H1 (cell line): ENCODE results near the gene KRTAP12-2. TPM values are rescaled to one million over a fixed set of nuclear protein-coding genes. Genes with fewer than 3 reads are reported as not detected.

Experiments
- CTCF ChIA-PET: fragments of 300-600 bp; sonication (Branson Sonifier 250); formaldehyde crosslinking; loops from one replicate; lab custom pipeline; 2021; ENCODE audit not compliant: partially characterized antibody; lab: Charles Lee
- POLR2A ChIA-PET: fragments of 300-600 bp; sonication (Branson Sonifier 250); formaldehyde crosslinking; loops from one replicate; lab custom pipeline; 2021; ENCODE audit warnings: inconsistent platforms; ENCODE audit not compliant: partially characterized antibody; lab: Charles Lee
- DNase-seq, 2 experiments: peaks; one replicate each; pipeline versions ENCODE4 v3.0.0 to v3.0.0-alpha.2; 2010 to 2022; ENCODE audit warnings: low spot score in 2 of 2, low read depth in 1 of 2, mixed read lengths in 1 of 2
- FAIRE-seq: peaks from 2 replicates; lab custom pipeline; 2011; peaks lifted over from hg19 to GRCh38; lab: Jason Lieb, UNC
- H2AFZ ChIP-seq: 2 replicates; pipeline ENCODE4 v1.8.1; 2012; ENCODE audit warnings: low read length, inconsistent platforms
- H2AK5ac ChIP-seq: 2 replicates; pipeline ENCODE4 v1.6.1; 2013; ENCODE audit warnings: low read depth, low read length
- H2BK120ac ChIP-seq: replicated peaks from 2 replicates; pipeline ENCODE3; 2013; ENCODE audit warnings: low read depth, low read length, inconsistent platforms
- H2BK12ac ChIP-seq: 2 replicates; pipeline ENCODE4 v1.6.1; 2013; ENCODE audit warnings: low read depth, low read length
- H2BK15ac ChIP-seq: 2 replicates; pipeline ENCODE4 v1.6.1; 2013; ENCODE audit warnings: low read length
- H2BK20ac ChIP-seq: 2 replicates; pipeline ENCODE4 v1.6.1; 2013; ENCODE audit warnings: low read length
- H2BK5ac ChIP-seq: 2 replicates; pipeline ENCODE4 v1.6.1; 2013; ENCODE audit warnings: low read depth, low read length
- H3K14ac ChIP-seq: 2 replicates; pipeline ENCODE4 v1.6.1; 2013; ENCODE audit warnings: inconsistent platforms; ENCODE audit not compliant: insufficient read length
- H3K18ac ChIP-seq: 2 replicates; pipeline ENCODE4 v1.6.1; 2013; ENCODE audit warnings: low read length; ENCODE audit errors: extremely low read depth
- H3K23ac ChIP-seq: 2 replicates; pipeline ENCODE4 v1.6.1; 2013; ENCODE audit warnings: inconsistent platforms; ENCODE audit not compliant: insufficient read length
- H3K23me2 ChIP-seq: 2 replicates; pipeline ENCODE4 v1.6.1; 2013; ENCODE audit warnings: low read depth, low read length
- H3K27ac ChIP-seq: 2 replicates; pipeline ENCODE4 v1.6.1; 2011; ENCODE audit warnings: low read depth, low read length, inconsistent platforms
- H3K27me3 ChIP-seq, 4 experiments: replicated peaks in 1 of 4; 1 replicate in 1 of 4; 2 replicates in 3 of 4; pipeline versions ENCODE4 v1.6.1 to v1.8.1; 2011 to 2013; ENCODE audit warnings: low read length in 3 of 4, mild to moderate bottlenecking in 3 of 4, inconsistent platforms in 2 of 4, mixed read lengths in 2 of 4, moderate library complexity in 1 of 4; ENCODE audit not compliant: control insufficient read depth in 3 of 4, insufficient read depth in 3 of 4; ENCODE audit errors: extremely low read depth in 1 of 4
- H3K36me3 ChIP-seq, 4 experiments: 2 replicates each; pipeline versions ENCODE4 v1.6.1 to v1.8.1; 2011 to 2013; ENCODE audit warnings: mild to moderate bottlenecking in 4 of 4, low read length in 3 of 4, moderate library complexity in 2 of 4, control low read depth in 1 of 4, inconsistent platforms in 1 of 4; ENCODE audit not compliant: insufficient read depth in 4 of 4, control insufficient read depth in 2 of 4
- H3K4ac ChIP-seq: replicated peaks from 2 replicates; pipeline ENCODE3; 2013; ENCODE audit warnings: low read length, low read depth, mixed read lengths, inconsistent platforms; ENCODE audit not compliant: insufficient read length
- H3K4me1 ChIP-seq, 4 experiments: replicated peaks in 1 of 4; 1 replicate in 1 of 4; 2 replicates in 3 of 4; pipeline versions ENCODE4 v1.6.1 to v1.8.1; 2011 to 2013; ENCODE audit warnings: low read length in 3 of 4, inconsistent platforms in 2 of 4, mixed read lengths in 1 of 4; ENCODE audit not compliant: insufficient read depth in 4 of 4, control insufficient read depth in 3 of 4
- H3K4me2 ChIP-seq, 2 experiments: 2 replicates each; pipeline versions ENCODE4 v1.6.1 to v1.8.1; 2011 to 2013; ENCODE audit warnings: low read depth in 2 of 2, low read length in 2 of 2, control low read depth in 1 of 2, inconsistent platforms in 1 of 2, mild to moderate bottlenecking in 1 of 2; ENCODE audit not compliant: insufficient read depth in 1 of 2
- H3K4me3 ChIP-seq, 4 experiments: fragments of 200-600, 300-600 bp in 1 of 4; sonication (generic), shearing (Covaris generic), sonication (Bioruptor Twin) in 1 of 4; 2 replicates each; pipeline versions ENCODE4 v1.5.1 to v1.8.1; 2011 to 2016; ENCODE audit warnings: low read length in 4 of 4, low read depth in 3 of 4, control low read depth in 2 of 4, inconsistent platforms in 2 of 4, mild to moderate bottlenecking in 2 of 4, mixed read lengths in 1 of 4, moderate library complexity in 1 of 4; ENCODE audit not compliant: insufficient read depth in 2 of 4; ENCODE audit errors: extremely low read depth in 1 of 4
- H3K56ac ChIP-seq: replicated peaks from 2 replicates; pipeline ENCODE3; 2013; ENCODE audit warnings: low read depth, mild to moderate bottlenecking, mixed read lengths, low read length, inconsistent platforms; ENCODE audit not compliant: insufficient read length
- H3K79me1 ChIP-seq: 2 replicates; pipeline ENCODE4 v1.6.1; 2013; ENCODE audit warnings: low read depth, low read length, control low read depth
- H3K79me2 ChIP-seq, 2 experiments: 2 replicates each; pipeline versions ENCODE4 v1.6.1 to v1.8.1; 2012 to 2013; ENCODE audit warnings: low read length in 2 of 2, mild to moderate bottlenecking in 2 of 2, inconsistent platforms in 1 of 2; ENCODE audit not compliant: insufficient read depth in 2 of 2, control insufficient read depth in 1 of 2
- H3K9ac ChIP-seq, 4 experiments: replicated peaks in 1 of 4; 1 replicate in 1 of 4; 2 replicates in 3 of 4; pipeline versions ENCODE4 v1.6.1 to v1.8.1; 2011 to 2013; ENCODE audit warnings: low read depth in 3 of 4, low read length in 3 of 4, control low read depth in 2 of 4, mild to moderate bottlenecking in 2 of 4, moderate library complexity in 2 of 4, inconsistent platforms in 1 of 4; ENCODE audit errors: extremely low read depth in 1 of 4
- H3K9me3 ChIP-seq, 2 experiments: 2 replicates each; pipeline versions ENCODE4 v1.6.1 to v1.8.1; 2012 to 2013; ENCODE audit warnings: mild to moderate bottlenecking in 2 of 2, moderate library complexity in 2 of 2, control low read depth in 1 of 2, inconsistent platforms in 1 of 2, low read depth in 1 of 2, low read length in 1 of 2, mixed read lengths in 1 of 2; ENCODE audit not compliant: insufficient read depth in 2 of 2
- H4K20me1 ChIP-seq, 2 experiments: replicated peaks in 1 of 2; 2 replicates each; pipeline versions ENCODE3 to v1.8.1; 2011 to 2013; ENCODE audit warnings: inconsistent platforms in 2 of 2, low read length in 2 of 2, mild to moderate bottlenecking in 1 of 2; ENCODE audit not compliant: insufficient read depth in 2 of 2, control insufficient read depth in 1 of 2
- H4K5ac ChIP-seq: 2 replicates; pipeline ENCODE4 v1.6.1; 2013; ENCODE audit warnings: low read length, low read depth, mixed read lengths, inconsistent platforms; ENCODE audit not compliant: insufficient read length
- H4K8ac ChIP-seq: 2 replicates; pipeline ENCODE4 v1.8.0; 2013; ENCODE audit warnings: mild to moderate bottlenecking, moderate library complexity, low read length, inconsistent platforms; ENCODE audit not compliant: insufficient read depth; ENCODE audit errors: extremely low read depth
- H4K91ac ChIP-seq: replicated peaks from 2 replicates; pipeline ENCODE3; 2013; ENCODE audit warnings: low read length, mixed read lengths, inconsistent platforms; ENCODE audit not compliant: insufficient read length
- CEBPB ChIP-seq: IDR thresholded peaks from 2 replicates; pipeline ENCODE4 v1.6.1; 2012; ENCODE audit warnings: low read depth, low read length
- KDM1A ChIP-seq: fragments of 200-600, 300-600 bp; sonication (generic); IDR thresholded peaks from 2 replicates; pipeline ENCODE4 v1.7.1; 2016; ENCODE audit warnings: mild to moderate bottlenecking, low read length, borderline replicate concordance
- POU5F1 ChIP-seq: IDR thresholded peaks from 2 replicates; pipeline ENCODE4 v1.6.1; 2011; ENCODE audit warnings: low read depth, mild to moderate bottlenecking, low read length, moderate library complexity
- WGBS, 2 experiments: shearing (Covaris generic) in 1 of 2; methylation state at CpG; one replicate each; pipeline versions ENCODE4 v1.1.6 to v1.1.7; 2013 to 2015; ENCODE audit warnings: low lambda C conversion rate in 2 of 2, mixed read lengths in 2 of 2, inconsistent platforms in 1 of 2, low coverage in 1 of 2, missing lambda C conversion rate in 1 of 2; ENCODE audit not compliant: insufficient replicate concordance in 2 of 2, insufficient coverage in 1 of 2, insufficient read length in 1 of 2; ENCODE audit errors: extremely low coverage in 1 of 2, missing lambda C conversion rate in 1 of 2; 5-methylcytosine and 5-hydroxymethylcytosine counted together
- polyA plus RNA-seq, 7 experiments: library from polyadenylated mRNA; depleted of rRNA in 3 of 7; stranded (reverse) in 5 of 7; unstranded in 2 of 7; fragments of >200 nt in 5 of 7; fragments of 200-250 nt in 2 of 7; gene quantifications; 1 replicate in 5 of 7; 2 replicates in 1 of 7; 4 replicates in 1 of 7; pipeline versions ENCODE4 v1.2.1 to v1.2.3, GENCODE V29; 2011 to 2013; ENCODE audit warnings: missing spikeins in 2 of 7, mixed read lengths in 2 of 7
- total RNA-seq: library from RNA; stranded (reverse); fragmentation: NEBNext Ultra II Directional; extraction: Animal tissue kit (Norgen Biotek cat#: 25700); gene quantifications from 2 replicates; pipeline ENCODE4 v1.2.1, GENCODE V29; 2021

The KRTAP12-2 gene
- total and polyA plus RNA-seq, 2 of the 8 experiments (the other 6 are each of a cell fraction or from before 2014, with no cell fraction given), result 0.50 TPM; not detected in 1

DNA sequence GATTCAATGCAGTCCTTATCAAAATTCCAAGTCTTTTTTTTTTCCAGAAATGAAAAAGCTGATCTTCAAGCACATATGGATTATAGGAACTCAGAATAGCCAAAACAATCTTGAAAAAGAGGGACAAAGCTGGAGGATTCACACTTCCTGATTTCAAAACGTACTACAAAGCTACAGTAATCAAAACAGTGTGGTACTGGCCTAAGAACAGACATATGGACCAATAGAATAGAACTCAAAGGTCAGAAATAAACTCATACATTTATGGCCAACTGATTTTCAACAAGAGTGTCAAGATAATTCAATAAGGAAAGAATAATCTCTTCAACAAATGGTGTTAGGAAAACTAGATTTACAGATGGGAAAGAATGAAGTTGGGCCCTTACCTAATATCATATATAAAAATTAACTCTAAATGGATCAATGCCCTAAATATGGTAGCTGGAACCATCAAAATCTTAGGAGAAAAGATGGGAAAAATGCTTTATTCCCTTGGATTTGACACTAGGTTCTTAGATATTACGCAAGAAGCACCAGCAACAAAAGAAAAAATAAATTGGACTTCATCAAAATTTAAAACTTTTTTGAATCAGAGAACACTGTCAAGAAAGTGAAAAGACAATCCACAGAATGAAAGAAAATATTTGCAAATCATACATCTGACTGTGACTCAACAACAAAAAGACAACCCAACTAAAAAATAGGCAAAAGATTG is 26.2 kb upstream of the KRTAP12-2 start:
- Histone ChIP-seq H3K18ac (no peak overlapping the region), H2AFZ (no peak overlapping the region), H3K9ac (no peak overlapping the region), H3K23ac (no peak overlapping the region), H3K36me3 (no peaks in the 10 kb centered on the region), H3K4me1 (peaks cover 0 to 16% (median 8%) of the 10 kb centered on the region in 4 experiments; a peak in 6 of 7 replicates), H2BK15ac (no peak overlapping the region), H4K5ac (no peak overlapping the region), H3K4me3 (no peak overlapping the region), H2BK20ac (no peak overlapping the region), H3K4me2 (no peak overlapping the region), H3K79me2 (no peaks in the 10 kb centered on the region), H3K27ac (no peak overlapping the region), H3K56ac (no peak overlapping the region), H2BK12ac (no peak overlapping the region), H2AK5ac (no peak overlapping the region), H3K27me3 (no peaks in the 10 kb centered on the region), H2BK120ac (no peak overlapping the region), H2BK5ac (no peak overlapping the region), H3K9me3 (peaks cover 0 to 4% of the 10 kb centered on the region in 2 experiments; a peak in 1 of 4 replicates), H3K14ac (no peak overlapping the region), H3K79me1 (peaks cover 3% of the 10 kb centered on the region; the same call in 1 of the 2 replicates), H3K23me2 (no peaks in the 10 kb centered on the region), H3K4ac (no peak overlapping the region), H4K8ac (no peak overlapping the region), H4K91ac (no peak overlapping the region), H4K20me1 (no peaks in the 10 kb centered on the region)
- 46% methylated on average over 2 of the region's 2 CpGs; no CpG with 5 or more reads in 1 of the 2 experiments for WGBS, 2 experiments
- FAIRE-seq (no peak), DNase-seq (no peak)
- ChIA-PET POLR2A (interaction anchor here (1.5 kb wide), 1 partner anchor 14 kb away, joined by 3 read pairs; no protein-coding TSS in a partner anchor), CTCF (interaction anchor here (0.6 kb wide), 1 partner anchor 816 kb away, joined by 3 read pairs; no protein-coding TSS in a partner anchor)
- no peak for TF ChIP-seq POU5F1
- peak; percentile 80 for TF ChIP-seq CEBPB
- TF ChIP-seq KDM1A, result peak; percentile 76; the same call in 1 of the 2 replicates
